ENCODE data around the gene CCDC51. TPM values are rescaled to one million over a fixed set of nuclear protein-coding genes. Genes with fewer than 3 reads are reported as not detected.

Gene CCDC51
- total and polyA plus RNA-seq, 9 of the 15 experiments (the other 6 are each of a cell fraction or from before 2014, with no cell fraction given): 6.5 to 18.6 (median 15.7) TPM

DNA sequence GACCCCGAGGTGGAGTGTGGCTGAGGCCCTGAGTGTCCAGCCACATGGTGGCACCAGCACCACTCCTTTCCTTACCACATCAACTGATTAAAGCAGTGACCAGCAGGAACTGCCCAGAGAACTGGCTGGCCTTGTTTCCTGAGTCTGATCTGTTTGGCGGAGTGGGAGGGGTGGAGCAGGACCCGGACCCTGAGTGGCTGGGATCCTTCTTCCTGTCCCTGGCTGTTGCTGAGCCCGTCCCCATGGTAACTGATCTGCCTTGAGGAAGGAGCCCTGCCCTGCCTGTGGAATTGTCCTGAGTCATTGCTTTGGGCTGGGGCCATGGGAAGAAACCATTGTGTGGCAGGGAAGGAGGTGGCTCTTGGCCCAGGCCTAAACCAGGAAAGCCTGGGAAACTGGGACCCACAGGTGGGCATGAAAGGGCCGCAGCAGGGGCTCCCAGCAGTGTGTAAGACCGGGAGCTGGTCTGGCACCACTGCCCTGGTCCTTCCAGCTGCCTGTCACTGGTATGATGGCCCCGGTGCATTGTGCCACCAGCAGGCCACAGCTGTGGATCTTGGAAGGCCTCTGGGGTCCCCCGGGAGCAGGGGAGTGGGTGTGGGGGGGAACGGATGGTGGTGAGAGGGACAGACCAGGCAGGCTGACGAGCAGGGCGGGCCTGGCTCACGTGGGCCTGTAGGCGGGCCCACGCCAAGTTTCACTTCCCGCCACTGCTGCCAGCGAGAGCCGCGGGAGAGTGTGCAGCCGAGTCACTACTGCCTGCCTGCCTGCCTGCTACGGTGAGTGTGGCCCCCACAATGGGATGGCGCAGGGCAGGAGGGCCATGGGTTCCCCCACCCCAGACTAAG is 25.8 kb upstream of the CCDC51 start (continued):
- TF ChIP-seq, protein P1, sequence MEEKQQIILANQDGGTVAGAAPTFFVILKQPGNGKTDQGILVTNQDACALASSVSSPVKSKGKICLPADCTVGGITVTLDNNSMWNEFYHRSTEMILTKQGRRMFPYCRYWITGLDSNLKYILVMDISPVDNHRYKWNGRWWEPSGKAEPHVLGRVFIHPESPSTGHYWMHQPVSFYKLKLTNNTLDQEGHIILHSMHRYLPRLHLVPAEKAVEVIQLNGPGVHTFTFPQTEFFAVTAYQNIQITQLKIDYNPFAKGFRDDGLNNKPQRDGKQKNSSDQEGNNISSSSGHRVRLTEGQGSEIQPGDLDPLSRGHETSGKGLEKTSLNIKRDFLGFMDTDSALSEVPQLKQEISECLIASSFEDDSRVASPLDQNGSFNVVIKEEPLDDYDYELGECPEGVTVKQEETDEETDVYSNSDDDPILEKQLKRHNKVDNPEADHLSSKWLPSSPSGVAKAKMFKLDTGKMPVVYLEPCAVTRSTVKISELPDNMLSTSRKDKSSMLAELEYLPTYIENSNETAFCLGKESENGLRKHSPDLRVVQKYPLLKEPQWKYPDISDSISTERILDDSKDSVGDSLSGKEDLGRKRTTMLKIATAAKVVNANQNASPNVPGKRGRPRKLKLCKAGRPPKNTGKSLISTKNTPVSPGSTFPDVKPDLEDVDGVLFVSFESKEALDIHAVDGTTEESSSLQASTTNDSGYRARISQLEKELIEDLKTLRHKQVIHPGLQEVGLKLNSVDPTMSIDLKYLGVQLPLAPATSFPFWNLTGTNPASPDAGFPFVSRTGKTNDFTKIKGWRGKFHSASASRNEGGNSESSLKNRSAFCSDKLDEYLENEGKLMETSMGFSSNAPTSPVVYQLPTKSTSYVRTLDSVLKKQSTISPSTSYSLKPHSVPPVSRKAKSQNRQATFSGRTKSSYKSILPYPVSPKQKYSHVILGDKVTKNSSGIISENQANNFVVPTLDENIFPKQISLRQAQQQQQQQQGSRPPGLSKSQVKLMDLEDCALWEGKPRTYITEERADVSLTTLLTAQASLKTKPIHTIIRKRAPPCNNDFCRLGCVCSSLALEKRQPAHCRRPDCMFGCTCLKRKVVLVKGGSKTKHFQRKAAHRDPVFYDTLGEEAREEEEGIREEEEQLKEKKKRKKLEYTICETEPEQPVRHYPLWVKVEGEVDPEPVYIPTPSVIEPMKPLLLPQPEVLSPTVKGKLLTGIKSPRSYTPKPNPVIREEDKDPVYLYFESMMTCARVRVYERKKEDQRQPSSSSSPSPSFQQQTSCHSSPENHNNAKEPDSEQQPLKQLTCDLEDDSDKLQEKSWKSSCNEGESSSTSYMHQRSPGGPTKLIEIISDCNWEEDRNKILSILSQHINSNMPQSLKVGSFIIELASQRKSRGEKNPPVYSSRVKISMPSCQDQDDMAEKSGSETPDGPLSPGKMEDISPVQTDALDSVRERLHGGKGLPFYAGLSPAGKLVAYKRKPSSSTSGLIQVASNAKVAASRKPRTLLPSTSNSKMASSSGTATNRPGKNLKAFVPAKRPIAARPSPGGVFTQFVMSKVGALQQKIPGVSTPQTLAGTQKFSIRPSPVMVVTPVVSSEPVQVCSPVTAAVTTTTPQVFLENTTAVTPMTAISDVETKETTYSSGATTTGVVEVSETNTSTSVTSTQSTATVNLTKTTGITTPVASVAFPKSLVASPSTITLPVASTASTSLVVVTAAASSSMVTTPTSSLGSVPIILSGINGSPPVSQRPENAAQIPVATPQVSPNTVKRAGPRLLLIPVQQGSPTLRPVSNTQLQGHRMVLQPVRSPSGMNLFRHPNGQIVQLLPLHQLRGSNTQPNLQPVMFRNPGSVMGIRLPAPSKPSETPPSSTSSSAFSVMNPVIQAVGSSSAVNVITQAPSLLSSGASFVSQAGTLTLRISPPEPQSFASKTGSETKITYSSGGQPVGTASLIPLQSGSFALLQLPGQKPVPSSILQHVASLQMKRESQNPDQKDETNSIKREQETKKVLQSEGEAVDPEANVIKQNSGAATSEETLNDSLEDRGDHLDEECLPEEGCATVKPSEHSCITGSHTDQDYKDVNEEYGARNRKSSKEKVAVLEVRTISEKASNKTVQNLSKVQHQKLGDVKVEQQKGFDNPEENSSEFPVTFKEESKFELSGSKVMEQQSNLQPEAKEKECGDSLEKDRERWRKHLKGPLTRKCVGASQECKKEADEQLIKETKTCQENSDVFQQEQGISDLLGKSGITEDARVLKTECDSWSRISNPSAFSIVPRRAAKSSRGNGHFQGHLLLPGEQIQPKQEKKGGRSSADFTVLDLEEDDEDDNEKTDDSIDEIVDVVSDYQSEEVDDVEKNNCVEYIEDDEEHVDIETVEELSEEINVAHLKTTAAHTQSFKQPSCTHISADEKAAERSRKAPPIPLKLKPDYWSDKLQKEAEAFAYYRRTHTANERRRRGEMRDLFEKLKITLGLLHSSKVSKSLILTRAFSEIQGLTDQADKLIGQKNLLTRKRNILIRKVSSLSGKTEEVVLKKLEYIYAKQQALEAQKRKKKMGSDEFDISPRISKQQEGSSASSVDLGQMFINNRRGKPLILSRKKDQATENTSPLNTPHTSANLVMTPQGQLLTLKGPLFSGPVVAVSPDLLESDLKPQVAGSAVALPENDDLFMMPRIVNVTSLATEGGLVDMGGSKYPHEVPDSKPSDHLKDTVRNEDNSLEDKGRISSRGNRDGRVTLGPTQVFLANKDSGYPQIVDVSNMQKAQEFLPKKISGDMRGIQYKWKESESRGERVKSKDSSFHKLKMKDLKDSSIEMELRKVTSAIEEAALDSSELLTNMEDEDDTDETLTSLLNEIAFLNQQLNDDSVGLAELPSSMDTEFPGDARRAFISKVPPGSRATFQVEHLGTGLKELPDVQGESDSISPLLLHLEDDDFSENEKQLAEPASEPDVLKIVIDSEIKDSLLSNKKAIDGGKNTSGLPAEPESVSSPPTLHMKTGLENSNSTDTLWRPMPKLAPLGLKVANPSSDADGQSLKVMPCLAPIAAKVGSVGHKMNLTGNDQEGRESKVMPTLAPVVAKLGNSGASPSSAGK (IDR thresholded peaks at IDR 0.05): 0 out of 2 replicates have a peak, but pooled peaks have one; percentile 25
- TF ChIP-seq ZFPM2 (CRISPR knock-in tag; IDR thresholded peaks at IDR 0.05) (no peak), ZSCAN29 (IDR thresholded peaks at IDR 0.05) (no peak), HDAC2 (IDR thresholded peaks at IDR 0.05) (no peak), ELF1 (tag; IDR thresholded peaks at IDR 0.05) (peak; percentile 46; the same call in 1 of the 2 replicates), BMI1 (IDR thresholded peaks at IDR 0.05; ENCODE audit: low read length) (peak; percentile 66; the same call in 1 of the 2 replicates), RBM25 (IDR thresholded peaks at IDR 0.05; ENCODE audit: low read depth, low read length, severe bottlenecking) (no peak), ZBTB1 (CRISPR knock-in tag; IDR thresholded peaks at IDR 0.05; ENCODE audit: borderline replicate concordance, low read depth) (no peak), MTA3 (IDR thresholded peaks at IDR 0.05; ENCODE audit: borderline replicate concordance) (no peak), RNF2 (IDR thresholded peaks at IDR 0.05) (no peak), CBFA2T3 (IDR thresholded peaks at IDR 0.05) (no peak), ZNF695 (CRISPR knock-in tag; IDR thresholded peaks at IDR 0.05) (no peak), MAFF (IDR thresholded peaks at IDR 0.05; ENCODE audit: low read length) (peak; percentile 76), NFYB (IDR thresholded peaks at IDR 0.05; ENCODE audit: extremely low read depth, insufficient read length) (no peak), GABPB1 (CRISPR knock-in tag; IDR thresholded peaks at IDR 0.05) (peak; percentile 24; the same call in 1 of the 2 replicates), NUFIP1 (IDR thresholded peaks at IDR 0.05; ENCODE audit: partially characterized antibody) (no peak)
- TF ChIP-seq, protein P2, sequence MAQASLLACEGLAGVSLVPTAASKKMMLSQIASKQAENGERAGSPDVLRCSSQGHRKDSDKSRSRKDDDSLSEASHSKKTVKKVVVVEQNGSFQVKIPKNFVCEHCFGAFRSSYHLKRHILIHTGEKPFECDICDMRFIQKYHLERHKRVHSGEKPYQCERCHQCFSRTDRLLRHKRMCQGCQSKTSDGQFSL (CRISPR knock-in tag; IDR thresholded peaks at IDR 0.05): peak; percentile 37; the same call in 1 of the 2 replicates
- TF ChIP-seq, protein P2 (tag; IDR thresholded peaks at IDR 0.05): no peak

Measured in K562 (cell line).